GM12878 (cell line): Measurements from ENCODE around the gene CAMTA2. TPM values are rescaled to one million over a fixed set of nuclear protein-coding genes. Genes with fewer than 3 reads are reported as not detected.

Source experiments
- ATAC-seq: fragments of 200-7000 bp; cut with Tn5 transposase; 3 replicates; pipeline ENCODE4 v1.9.1; 2020; ENCODE audit warnings: mild to moderate bottlenecking, moderate library complexity
- BruUV-seq: library from RNA; stranded (reverse); fragments of 400-500 nt; replicated peaks from 2 replicates; lab custom pipeline; 2021; lab: Mats Ljungman, UMichigan
- CTCF ChIA-PET: fragments of 300-600 bp; sonication (Branson Sonifier 250); formaldehyde crosslinking; extraction: SDS; loops from one replicate; lab custom pipeline; 2021; ENCODE audit warnings: inconsistent platforms; lab: Yijun Ruan, JAX
- POLR2A ChIA-PET: fragments of 350-600 bp; formaldehyde crosslinking; extraction: SDS; loops from one replicate; lab custom pipeline; 2021; ENCODE audit warnings: inconsistent platforms; lab: Charles Lee
- RAD21 ChIA-PET: fragments of 300-600 bp; sonication (Branson Sonifier 250); formaldehyde crosslinking; loops from one replicate; lab custom pipeline; 2023; ENCODE audit warnings: antibody characterized with exemption; ENCODE audit not compliant: unreplicated experiment; lab: Charles Lee
- SMC1A ChIA-PET: fragments of 300-600 bp; sonication (Branson Sonifier 250); formaldehyde crosslinking; loops from one replicate; lab custom pipeline; 2023; ENCODE audit not compliant: unreplicated experiment, uncharacterized antibody; lab: Charles Lee
- DNase-seq: peaks from one replicate; pipeline ENCODE4 v3.0.0-alpha.2; 2011; ENCODE audit warnings: low read depth, low spot score
- FAIRE-seq: peaks from 3 replicates; lab custom pipeline; 2011; peaks lifted over from hg19 to GRCh38; lab: Jason Lieb, UNC
- H2AFZ ChIP-seq: 2 replicates; pipeline ENCODE4 v1.6.0; 2011; ENCODE audit warnings: low read depth, low read length, control low read depth; ENCODE audit not compliant: control insufficient read depth
- H3K27ac ChIP-seq: 2 replicates; pipeline ENCODE4 v1.5.1; 2011; ENCODE audit warnings: control low read depth; ENCODE audit not compliant: control insufficient read depth, insufficient read depth
- H3K27me3 ChIP-seq, 2 experiments: replicated peaks in 1 of 2; 2 replicates each; pipeline versions ENCODE4 v1.6.0 to v1.6.1; 2011; ENCODE audit warnings: low read length in 1 of 2; ENCODE audit not compliant: control insufficient read depth in 2 of 2, insufficient read depth in 2 of 2
- H3K36me3 ChIP-seq, 2 experiments: 2 replicates each; pipeline ENCODE4 v1.5.1; 2011; ENCODE audit warnings: low read length in 1 of 2; ENCODE audit not compliant: control insufficient read depth in 2 of 2, insufficient read depth in 2 of 2
- H3K4me1 ChIP-seq: 2 replicates; pipeline ENCODE4 v1.6.1; 2011; ENCODE audit warnings: mild to moderate bottlenecking, low read length, moderate library complexity, mixed read lengths; ENCODE audit not compliant: control insufficient read depth, insufficient read depth
- H3K4me2 ChIP-seq: 2 replicates; pipeline ENCODE4 v1.6.0; 2011; ENCODE audit warnings: control low read depth; ENCODE audit not compliant: control insufficient read depth, insufficient read depth
- H3K4me3 ChIP-seq: fragments of 200-600 bp; sonication (generic); 2 replicates; pipeline ENCODE4 v1.5.1; 2016
- H3K79me2 ChIP-seq: 2 replicates; pipeline ENCODE4 v1.6.0; 2011; ENCODE audit warnings: low read length; ENCODE audit not compliant: control insufficient read depth, insufficient read depth
- H3K9ac ChIP-seq: 2 replicates; pipeline ENCODE4 v1.8.0; 2011; ENCODE audit warnings: low read length, control low read depth, mixed read lengths; ENCODE audit not compliant: control insufficient read depth, insufficient read depth
- H3K9me3 ChIP-seq: replicated peaks from 3 replicates; pipeline ENCODE4 v1.5.1; 2011; ENCODE audit warnings: mild to moderate bottlenecking, low read length; ENCODE audit not compliant: control insufficient read depth, insufficient read depth
- H4K20me1 ChIP-seq: 2 replicates; pipeline ENCODE4 v1.6.0; 2011; ENCODE audit not compliant: control insufficient read depth, insufficient read depth
- CREM ChIP-seq: IDR thresholded peaks from 2 replicates; pipeline ENCODE4 v1.6.1; 2014; ENCODE audit warnings: antibody characterized with exemption, low read depth
- HDGF ChIP-seq: fragments of 450-650 bp; IDR thresholded peaks from 2 replicates; pipeline ENCODE4 v1.6.1; 2016; ENCODE audit warnings: antibody characterized with exemption
- MTA3 ChIP-seq: IDR thresholded peaks from 2 replicates; pipeline ENCODE4 v1.6.1; 2012; ENCODE audit warnings: low read length, inconsistent platforms, borderline replicate concordance
- NFYA ChIP-seq: IDR thresholded peaks from 2 replicates; pipeline ENCODE4 v1.6.1; 2011; ENCODE audit warnings: low read depth, mild to moderate bottlenecking, low read length, improper control_type of control experiment, borderline replicate concordance
- NR2C2 ChIP-seq: IDR thresholded peaks from 2 replicates; pipeline ENCODE4 v1.6.1; 2011; ENCODE audit warnings: borderline replicate concordance, low read depth; ENCODE audit not compliant: control insufficient read depth, insufficient read length
- SRF ChIP-seq, 2 experiments: IDR thresholded peaks; 2 replicates each; pipeline ENCODE4 v1.6.1; 2011; ENCODE audit warnings: low read depth in 2 of 2, low read length in 2 of 2, mild to moderate bottlenecking in 1 of 2, moderate library complexity in 1 of 2
- TARDBP ChIP-seq: IDR thresholded peaks from 2 replicates; pipeline ENCODE4 v1.6.1; 2016; ENCODE audit warnings: borderline replicate concordance
- TBL1XR1 ChIP-seq: IDR thresholded peaks from 2 replicates; pipeline ENCODE4 v1.6.1; 2012; ENCODE audit warnings: low read depth, low read length, improper control_type of control experiment
- TCF7 ChIP-seq: IDR thresholded peaks from 2 replicates; pipeline ENCODE4 v1.6.1; 2014; ENCODE audit warnings: antibody characterized with exemption, borderline replicate concordance
- WGBS: methylation state at CpG from one replicate; pipeline ENCODE4 v1.1.6; 2016; ENCODE audit warnings: low lambda C conversion rate; ENCODE audit not compliant: insufficient replicate concordance, insufficient coverage; ENCODE audit errors: missing lambda C conversion rate; 5-methylcytosine and 5-hydroxymethylcytosine counted together
- in situ Hi-C: fragments of 300-500 bp; cut with MboI; formaldehyde crosslinking; loops from 9 replicates; pipeline ENCODE4 v1.14.3; 2018; ENCODE audit warnings: mixed read lengths
- intact Hi-C: fragments of 100-400 bp; cut with micrococcal nuclease; formaldehyde crosslinking; loops from one replicate; pipeline ENCODE4 v1.14.2; 2022; ENCODE audit not compliant: unreplicated experiment
- polyA plus RNA-seq, 11 experiments: library from polyadenylated mRNA; depleted of rRNA in 4 of 11; unstranded in 6 of 11; stranded (reverse) in 5 of 11; fragments of >200 nt; fragmentation: Nextera tagmentation in 4 of 11; fragmentation: Illumina TruSeq in 1 of 11; extraction: Ambion mirVana in 4 of 11; extraction: Trizol in 1 of 11; gene quantifications; 1 replicate in 1 of 11; 2 replicates in 10 of 11; pipeline versions ENCODE4 v1.2.1 to v1.2.3, GENCODE V29; 2011 to 2016; ENCODE audit warnings: inconsistent platforms in 2 of 11, missing spikeins in 2 of 11, low read depth in 1 of 11
- total RNA-seq, 4 experiments: library from RNA; depleted of rRNA in 3 of 4; stranded (reverse); fragments of >200 nt in 3 of 4; fragmentation: Illumina TruSeq in 1 of 4; extraction: Trizol in 1 of 4; gene quantifications; 2 replicates each; pipeline versions ENCODE4 v1.2.1 to v1.2.3, GENCODE V29; 2013 to 2021

Gene CAMTA2
- total and polyA plus RNA-seq, 10 of the 15 experiments (the other 5 are each of a cell fraction or from before 2014, with no cell fraction given): 0.42 to 29.3 (median 11.2) TPM

DNA sequence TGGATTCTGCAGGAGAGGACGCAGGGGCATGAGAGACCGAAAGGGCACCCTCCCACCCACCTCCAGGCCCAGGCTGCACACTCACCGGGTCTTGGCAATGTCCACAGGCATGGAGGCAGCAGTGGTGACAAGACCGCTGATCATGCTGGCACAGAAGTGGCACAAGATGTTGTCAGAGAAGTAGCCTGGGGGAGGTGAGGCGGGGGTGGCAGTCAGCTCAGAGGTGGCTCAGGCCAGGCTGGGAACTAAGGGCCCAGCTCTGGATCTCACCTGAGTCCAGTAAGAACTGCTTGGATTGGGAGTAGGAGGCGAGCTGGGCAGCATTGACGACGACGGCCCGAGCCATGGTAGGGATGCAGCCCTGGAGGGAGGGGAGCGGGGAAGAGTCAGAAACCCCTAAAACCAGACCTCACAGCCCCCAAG lies 49.4 kb downstream of the CAMTA2 start:
- Histone ChIP-seq H3K27me3 (no peaks in the 10 kb centered on the region), H3K4me2 (peak overlapping the region; percentile 98), H3K4me3 (peak overlapping the region; percentile 92; the same call in 1 of the 2 replicates), H3K36me3 (peaks cover 11 to 23% of the 10 kb centered on the region in 2 experiments), H3K9me3 (no peaks in the 10 kb centered on the region), H3K27ac (no peak overlapping the region), H2AFZ (no peak overlapping the region), H4K20me1 (no peaks in the 10 kb centered on the region), H3K4me1 (peaks cover 32% of the 10 kb centered on the region), H3K79me2 (peaks cover 50% of the 10 kb centered on the region), H3K9ac (peak overlapping the region; percentile 98)
- WGBS: 97% methylated on average over 11 of the region's 11 CpGs
- ChIA-PET SMC1A (interaction anchor here (4.5 kb wide), 1 partner anchor 29 kb away, joined by 38 read pairs; the partner anchor contains the start of gene SPAG7), RAD21 (interaction anchor here (2.6 to 2.8 kb wide), 2 partner anchors 28 to 29 kb away, joined by 14 to 31 read pairs; partner anchors contain the start of gene SPAG7), POLR2A (interaction anchor here (1.0 to 1.1 kb wide), 2 partner anchors 29 to 35 kb away, joined by 3 read pairs; partner anchors contain the start of genes CHRNE and SPAG7), CTCF (interaction anchor here (0.7 to 3.5 kb wide), 2 partner anchors 29 to 33 kb away, joined by 3 to 18 read pairs; no protein-coding TSS in a partner anchor)
- no peak for ATAC-seq
- intact Hi-C loops: no loop called here
- in situ Hi-C loops: no loop called here
- no peak for FAIRE-seq
- DNase-seq: no peak
- TF ChIP-seq NR2C2: no peak
- TF ChIP-seq HDGF: no peak
- TF ChIP-seq TARDBP: no peak
- TF ChIP-seq CREM: no peak
- TF ChIP-seq TCF7: no peak
- TF ChIP-seq SRF (IDR thresholded peaks at IDR 0.05; ENCODE audit: low read depth in 2 of 2, low read length in 2 of 2): no peak
- no peak for TF ChIP-seq NFYA
- TF ChIP-seq MTA3: no peak
- TF ChIP-seq TBL1XR1: no peak
- BruUV-seq: no TSS peak
